H1 (cell line): ENCODE results near the gene ADGRL3. TPM values are rescaled to one million over a fixed set of nuclear protein-coding genes. Genes with fewer than 3 reads are reported as not detected.

ENCODE experiments used
- CTCF ChIA-PET: fragments of 300-600 bp; sonication (Branson Sonifier 250); formaldehyde crosslinking; loops from one replicate; lab custom pipeline; 2021; ENCODE audit not compliant: partially characterized antibody; lab: Charles Lee
- POLR2A ChIA-PET: fragments of 300-600 bp; sonication (Branson Sonifier 250); formaldehyde crosslinking; loops from one replicate; lab custom pipeline; 2021; ENCODE audit warnings: inconsistent platforms; ENCODE audit not compliant: partially characterized antibody; lab: Charles Lee
- DNase-seq, 2 experiments: peaks; one replicate each; pipeline versions ENCODE4 v3.0.0 to v3.0.0-alpha.2; 2010 to 2022; ENCODE audit warnings: low spot score in 2 of 2, low read depth in 1 of 2, mixed read lengths in 1 of 2
- FAIRE-seq: peaks from 2 replicates; lab custom pipeline; 2011; peaks lifted over from hg19 to GRCh38; lab: Jason Lieb, UNC
- H2AFZ ChIP-seq: 2 replicates; pipeline ENCODE4 v1.8.1; 2012; ENCODE audit warnings: low read length, inconsistent platforms
- H2AK5ac ChIP-seq: 2 replicates; pipeline ENCODE4 v1.6.1; 2013; ENCODE audit warnings: low read depth, low read length
- H2BK120ac ChIP-seq: replicated peaks from 2 replicates; pipeline ENCODE3; 2013; ENCODE audit warnings: low read depth, low read length, inconsistent platforms
- H2BK12ac ChIP-seq: 2 replicates; pipeline ENCODE4 v1.6.1; 2013; ENCODE audit warnings: low read depth, low read length
- H2BK15ac ChIP-seq: 2 replicates; pipeline ENCODE4 v1.6.1; 2013; ENCODE audit warnings: low read length
- H2BK20ac ChIP-seq: 2 replicates; pipeline ENCODE4 v1.6.1; 2013; ENCODE audit warnings: low read length
- H2BK5ac ChIP-seq: 2 replicates; pipeline ENCODE4 v1.6.1; 2013; ENCODE audit warnings: low read depth, low read length
- H3K14ac ChIP-seq: 2 replicates; pipeline ENCODE4 v1.6.1; 2013; ENCODE audit warnings: inconsistent platforms; ENCODE audit not compliant: insufficient read length
- H3K18ac ChIP-seq: 2 replicates; pipeline ENCODE4 v1.6.1; 2013; ENCODE audit warnings: low read length; ENCODE audit errors: extremely low read depth
- H3K23ac ChIP-seq: 2 replicates; pipeline ENCODE4 v1.6.1; 2013; ENCODE audit warnings: inconsistent platforms; ENCODE audit not compliant: insufficient read length
- H3K23me2 ChIP-seq: 2 replicates; pipeline ENCODE4 v1.6.1; 2013; ENCODE audit warnings: low read depth, low read length
- H3K27ac ChIP-seq: 2 replicates; pipeline ENCODE4 v1.6.1; 2011; ENCODE audit warnings: low read depth, low read length, inconsistent platforms
- H3K27me3 ChIP-seq, 4 experiments: replicated peaks in 1 of 4; 1 replicate in 1 of 4; 2 replicates in 3 of 4; pipeline versions ENCODE4 v1.6.1 to v1.8.1; 2011 to 2013; ENCODE audit warnings: low read length in 3 of 4, mild to moderate bottlenecking in 3 of 4, inconsistent platforms in 2 of 4, mixed read lengths in 2 of 4, moderate library complexity in 1 of 4; ENCODE audit not compliant: control insufficient read depth in 3 of 4, insufficient read depth in 3 of 4; ENCODE audit errors: extremely low read depth in 1 of 4
- H3K36me3 ChIP-seq, 4 experiments: 2 replicates each; pipeline versions ENCODE4 v1.6.1 to v1.8.1; 2011 to 2013; ENCODE audit warnings: mild to moderate bottlenecking in 4 of 4, low read length in 3 of 4, moderate library complexity in 2 of 4, control low read depth in 1 of 4, inconsistent platforms in 1 of 4; ENCODE audit not compliant: insufficient read depth in 4 of 4, control insufficient read depth in 2 of 4
- H3K4ac ChIP-seq: replicated peaks from 2 replicates; pipeline ENCODE3; 2013; ENCODE audit warnings: low read length, low read depth, mixed read lengths, inconsistent platforms; ENCODE audit not compliant: insufficient read length
- H3K4me1 ChIP-seq, 4 experiments: replicated peaks in 1 of 4; 1 replicate in 1 of 4; 2 replicates in 3 of 4; pipeline versions ENCODE4 v1.6.1 to v1.8.1; 2011 to 2013; ENCODE audit warnings: low read length in 3 of 4, inconsistent platforms in 2 of 4, mixed read lengths in 1 of 4; ENCODE audit not compliant: insufficient read depth in 4 of 4, control insufficient read depth in 3 of 4
- H3K4me2 ChIP-seq, 2 experiments: 2 replicates each; pipeline versions ENCODE4 v1.6.1 to v1.8.1; 2011 to 2013; ENCODE audit warnings: low read depth in 2 of 2, low read length in 2 of 2, control low read depth in 1 of 2, inconsistent platforms in 1 of 2, mild to moderate bottlenecking in 1 of 2; ENCODE audit not compliant: insufficient read depth in 1 of 2
- H3K4me3 ChIP-seq, 4 experiments: fragments of 200-600, 300-600 bp in 1 of 4; sonication (generic), shearing (Covaris generic), sonication (Bioruptor Twin) in 1 of 4; 2 replicates each; pipeline versions ENCODE4 v1.5.1 to v1.8.1; 2011 to 2016; ENCODE audit warnings: low read length in 4 of 4, low read depth in 3 of 4, control low read depth in 2 of 4, inconsistent platforms in 2 of 4, mild to moderate bottlenecking in 2 of 4, mixed read lengths in 1 of 4, moderate library complexity in 1 of 4; ENCODE audit not compliant: insufficient read depth in 2 of 4; ENCODE audit errors: extremely low read depth in 1 of 4
- H3K56ac ChIP-seq: replicated peaks from 2 replicates; pipeline ENCODE3; 2013; ENCODE audit warnings: low read depth, mild to moderate bottlenecking, mixed read lengths, low read length, inconsistent platforms; ENCODE audit not compliant: insufficient read length
- H3K79me1 ChIP-seq: 2 replicates; pipeline ENCODE4 v1.6.1; 2013; ENCODE audit warnings: low read depth, low read length, control low read depth
- H3K79me2 ChIP-seq, 2 experiments: 2 replicates each; pipeline versions ENCODE4 v1.6.1 to v1.8.1; 2012 to 2013; ENCODE audit warnings: low read length in 2 of 2, mild to moderate bottlenecking in 2 of 2, inconsistent platforms in 1 of 2; ENCODE audit not compliant: insufficient read depth in 2 of 2, control insufficient read depth in 1 of 2
- H3K9ac ChIP-seq, 4 experiments: replicated peaks in 1 of 4; 1 replicate in 1 of 4; 2 replicates in 3 of 4; pipeline versions ENCODE4 v1.6.1 to v1.8.1; 2011 to 2013; ENCODE audit warnings: low read depth in 3 of 4, low read length in 3 of 4, control low read depth in 2 of 4, mild to moderate bottlenecking in 2 of 4, moderate library complexity in 2 of 4, inconsistent platforms in 1 of 4; ENCODE audit errors: extremely low read depth in 1 of 4
- H3K9me3 ChIP-seq, 2 experiments: 2 replicates each; pipeline versions ENCODE4 v1.6.1 to v1.8.1; 2012 to 2013; ENCODE audit warnings: mild to moderate bottlenecking in 2 of 2, moderate library complexity in 2 of 2, control low read depth in 1 of 2, inconsistent platforms in 1 of 2, low read depth in 1 of 2, low read length in 1 of 2, mixed read lengths in 1 of 2; ENCODE audit not compliant: insufficient read depth in 2 of 2
- H4K20me1 ChIP-seq, 2 experiments: replicated peaks in 1 of 2; 2 replicates each; pipeline versions ENCODE3 to v1.8.1; 2011 to 2013; ENCODE audit warnings: inconsistent platforms in 2 of 2, low read length in 2 of 2, mild to moderate bottlenecking in 1 of 2; ENCODE audit not compliant: insufficient read depth in 2 of 2, control insufficient read depth in 1 of 2
- H4K5ac ChIP-seq: 2 replicates; pipeline ENCODE4 v1.6.1; 2013; ENCODE audit warnings: low read length, low read depth, mixed read lengths, inconsistent platforms; ENCODE audit not compliant: insufficient read length
- H4K8ac ChIP-seq: 2 replicates; pipeline ENCODE4 v1.8.0; 2013; ENCODE audit warnings: mild to moderate bottlenecking, moderate library complexity, low read length, inconsistent platforms; ENCODE audit not compliant: insufficient read depth; ENCODE audit errors: extremely low read depth
- H4K91ac ChIP-seq: replicated peaks from 2 replicates; pipeline ENCODE3; 2013; ENCODE audit warnings: low read length, mixed read lengths, inconsistent platforms; ENCODE audit not compliant: insufficient read length
- ASH2L ChIP-seq: fragments of 200-600, 300-600 bp; sonication (generic); IDR thresholded peaks from one replicate; pipeline ENCODE4 v1.7.1; 2017; ENCODE audit warnings: low read length
- CBX8 ChIP-seq: fragments of 300-800, 300-1000 bp; sonication (generic); IDR thresholded peaks from 2 replicates; pipeline ENCODE4 v1.7.1; 2016; ENCODE audit warnings: low read depth, low read length, borderline replicate concordance
- CREB1 ChIP-seq: IDR thresholded peaks from 2 replicates; pipeline ENCODE4 v1.6.1; 2012; ENCODE audit warnings: inconsistent platforms
- E2F6 ChIP-seq: IDR thresholded peaks from 2 replicates; pipeline ENCODE4 v1.6.1; 2012; ENCODE audit warnings: inconsistent platforms
- FOSL1 ChIP-seq: IDR thresholded peaks from 2 replicates; pipeline ENCODE4 v1.6.1; 2011; ENCODE audit warnings: mild to moderate bottlenecking, low read depth, low read length, moderate library complexity; ENCODE audit not compliant: insufficient read depth
- KDM4A ChIP-seq: IDR thresholded peaks from one replicate; pipeline ENCODE4 v1.7.1; 2012; ENCODE audit warnings: low read depth, mild to moderate bottlenecking, moderate library complexity, low read length, inconsistent platforms; ENCODE audit not compliant: severe bottlenecking
- SIN3A ChIP-seq, 2 experiments: IDR thresholded peaks in 1 of 2; conservative IDR thresholded peaks in 1 of 2; 2 replicates each; pipeline ENCODE4 v1.6.1; 2011 to 2012; ENCODE audit warnings: low read length in 2 of 2, improper control_type of control experiment in 1 of 2, low read depth in 1 of 2, mild to moderate bottlenecking in 1 of 2
- SUZ12 ChIP-seq: fragments of 200-600 bp; sonication (generic); IDR thresholded peaks from 2 replicates; pipeline ENCODE4 v1.6.1; 2012; ENCODE audit warnings: mild to moderate bottlenecking, inconsistent platforms, low read length, moderate library complexity, mixed read lengths
- WGBS, 2 experiments: shearing (Covaris generic) in 1 of 2; methylation state at CpG; one replicate each; pipeline versions ENCODE4 v1.1.6 to v1.1.7; 2013 to 2015; ENCODE audit warnings: low lambda C conversion rate in 2 of 2, mixed read lengths in 2 of 2, inconsistent platforms in 1 of 2, low coverage in 1 of 2, missing lambda C conversion rate in 1 of 2; ENCODE audit not compliant: insufficient replicate concordance in 2 of 2, insufficient coverage in 1 of 2, insufficient read length in 1 of 2; ENCODE audit errors: extremely low coverage in 1 of 2, missing lambda C conversion rate in 1 of 2; 5-methylcytosine and 5-hydroxymethylcytosine counted together
- polyA plus RNA-seq, 7 experiments: library from polyadenylated mRNA; depleted of rRNA in 3 of 7; stranded (reverse) in 5 of 7; unstranded in 2 of 7; fragments of >200 nt in 5 of 7; fragments of 200-250 nt in 2 of 7; gene quantifications; 1 replicate in 5 of 7; 2 replicates in 1 of 7; 4 replicates in 1 of 7; pipeline versions ENCODE4 v1.2.1 to v1.2.3, GENCODE V29; 2011 to 2013; ENCODE audit warnings: missing spikeins in 2 of 7, mixed read lengths in 2 of 7
- total RNA-seq: library from RNA; stranded (reverse); fragmentation: NEBNext Ultra II Directional; extraction: Animal tissue kit (Norgen Biotek cat#: 25700); gene quantifications from 2 replicates; pipeline ENCODE4 v1.2.1, GENCODE V29; 2021

Gene ADGRL3
- total and polyA plus RNA-seq, 2 of the 8 experiments (the other 6 are each of a cell fraction or from before 2014, with no cell fraction given): 6.6 to 13.0 TPM

- no peaks in the 10 kb centered on the region for H3K79me1 ChIP-seq
- CTCF ChIA-PET: interaction anchor here (0.6 kb wide), 1 partner anchor 30 kb away, joined by 3 read pairs; no protein-coding TSS in a partner anchor
- WGBS, 2 experiments: 94% methylated on average over 5 of the region's 5 CpGs; no CpG with 5 or more reads in 1 of the 2 experiments
Measured at GRCh38 chr4:61662362-61662761, 462.2 kb downstream of the ADGRL3 start.

More at GRCh38 chr4:61662362-61662761, 462.2 kb downstream of the ADGRL3 start:
- no peak overlapping the region for H3K56ac ChIP-seq
- H2AK5ac ChIP-seq: no peak overlapping the region
- no peak overlapping the region for H3K27ac ChIP-seq
- no peak overlapping the region for H3K23ac ChIP-seq
- H3K9ac ChIP-seq: no peak overlapping the region
- H4K91ac ChIP-seq: no peak overlapping the region
- FAIRE-seq (no peak), DNase-seq (no peak)
- no peaks in the 10 kb centered on the region for H3K4me1 ChIP-seq
- H3K4ac ChIP-seq: no peak overlapping the region
- H3K27me3 ChIP-seq: no peaks in the 10 kb centered on the region
- H2BK5ac ChIP-seq: no peak overlapping the region
- POLR2A ChIA-PET: interaction anchor here (0.6 kb wide), 1 partner anchor 68 kb away, joined by 3 read pairs; no protein-coding TSS in a partner anchor
- H3K14ac ChIP-seq: no peak overlapping the region
- H3K9me3 ChIP-seq: peaks cover 0 to 5% of the 10 kb centered on the region in 2 experiments; a peak in 1 of 4 replicates
- no peak overlapping the region for H2BK20ac ChIP-seq
- H4K8ac ChIP-seq: no peak overlapping the region; the same call in 1 of the 2 replicates
- no peak overlapping the region for H2AFZ ChIP-seq
- TF ChIP-seq CREB1 (no peak), SUZ12 (no peak), KDM4A (no peak), SIN3A (conservative IDR thresholded peaks at IDR 0.05 in 1 of 2, IDR thresholded peaks at IDR 0.05 in 1 of 2; ENCODE audit: low read depth in 1 of 2, low read length in 2 of 2) (no peak), CBX8 (no peak), E2F6 (no peak), ASH2L (no peak), FOSL1 (no peak)
- no peak overlapping the region for H3K4me2 ChIP-seq
- H3K36me3 ChIP-seq: no peaks in the 10 kb centered on the region
- no peaks in the 10 kb centered on the region for H3K79me2 ChIP-seq
- no peaks in the 10 kb centered on the region for H3K23me2 ChIP-seq
- H3K18ac ChIP-seq: no peak overlapping the region
- no peak overlapping the region for H4K5ac ChIP-seq
- no peak overlapping the region for H2BK15ac ChIP-seq
- H4K20me1 ChIP-seq: no peaks in the 10 kb centered on the region
- no peak overlapping the region for H2BK12ac ChIP-seq
- H3K4me3 ChIP-seq: no peak overlapping the region
- H2BK120ac ChIP-seq: no peak overlapping the region
